OCI-M2 (cell line): Measurements from ENCODE around the gene HTR1E.
A peak's percentile ranks its signal among the peaks of the same experiment; 100 is the strongest.
"Not testable (repeated sequence)": the region's sequence is repeated elsewhere in the genome, so short reads cannot be mapped to it uniquely, and the experiment has no call there.

ENCODE experiments used
- DNase-seq: peaks from one replicate; lab custom pipeline; 2025; ENCODE audit not compliant: unreplicated experiment; lab: John Stamatoyannopoulos, UW

The HTR1E gene

GRCh38 chr6:86937219-86938079, at the start of gene HTR1E:
HTR1E (plus strand) TSS chr6:86937528; CDS start chr6:87015335, 77,807 bp downstream.
- peak; percentile 27 for DNase-seq

GRCh38 chr6:86888301-86888700, 49.0 kb upstream of the HTR1E start:
- DNase-seq: no peak

GRCh38 chr6:86897265-86897664, 40.1 kb upstream of the HTR1E start:
- not testable (repeated sequence) for DNase-seq

GRCh38 chr6:86913795-86914194, 23.5 kb upstream of the HTR1E start:
- no peak for DNase-seq

GRCh38 chr6:86916393-86916792, 20.9 kb upstream of the HTR1E start:
- DNase-seq: no peak

GRCh38 chr6:86927138-86927537, 10.2 kb upstream of the HTR1E start:
- DNase-seq: not testable (repeated sequence)

- not testable (repeated sequence) for DNase-seq
These were observed 9.5 kb upstream of the HTR1E start for GRCh38 chr6:86927859-86928258.

GRCh38 chr6:86934365-86934764, 3.0 kb upstream of the HTR1E start:
- no peak for DNase-seq

GRCh38 chr6:86936834-86937218, 502 bp upstream of the HTR1E start:
- no peak for DNase-seq

GRCh38 chr6:86938814-86939213, 1.5 kb downstream of the HTR1E start:
- no peak for DNase-seq

- no peak for DNase-seq
These were observed 4.1 kb downstream of the HTR1E start for GRCh38 chr6:86941461-86941860.

- DNase-seq: no peak
These were observed 5.6 kb downstream of the HTR1E start for GRCh38 chr6:86942769-86943516.

GRCh38 chr6:86943819-86944407, 6.6 kb downstream of the HTR1E start:
- no peak for DNase-seq

- no peak for DNase-seq
These were observed 12.4 kb downstream of the HTR1E start for GRCh38 chr6:86949771-86950170.

GRCh38 chr6:86952991-86953390, 15.7 kb downstream of the HTR1E start:
- DNase-seq: no peak

- no peak for DNase-seq
These were observed 22.3 kb downstream of the HTR1E start for GRCh38 chr6:86959656-86960055.

GRCh38 chr6:86961455-86962200, 24.3 kb downstream of the HTR1E start:
- DNase-seq: no peak

- no peak for DNase-seq
These were observed 26.0 kb downstream of the HTR1E start for GRCh38 chr6:86963352-86963751.

- DNase-seq: no peak
These were observed 26.8 kb downstream of the HTR1E start for GRCh38 chr6:86964029-86964579.

GRCh38 chr6:86966271-86966670, 28.9 kb downstream of the HTR1E start:
- no peak for DNase-seq

GRCh38 chr6:86969573-86969972, 32.2 kb downstream of the HTR1E start:
- DNase-seq: no peak
